Immature natural killer cell (primary cell): ENCODE measurements around the gene NPR3. TPM values are rescaled to one million over a fixed set of nuclear protein-coding genes. Genes with fewer than 3 reads are reported as not detected.

Experiments
- DNase-seq, 3 donors: peaks; one replicate each; pipeline ENCODE4 v3.0.0; 2022; ENCODE audit warnings: mixed read lengths in 1 of 3
- H3K27ac Mint-ChIP-seq, 6 donors: one replicate each; pipeline ENCODE4 v1.8.0; 2020; ENCODE audit warnings: mixed read lengths in 6 of 6, mild to moderate bottlenecking in 5 of 6, inconsistent platforms in 4 of 6, moderate library complexity in 3 of 6
- H3K27me3 Mint-ChIP-seq, 3 donors: one replicate each; pipeline ENCODE4 v1.8.0; 2020 to 2021; ENCODE audit warnings: low read depth in 3 of 3, mild to moderate bottlenecking in 3 of 3, mixed read lengths in 3 of 3, moderate library complexity in 3 of 3, inconsistent platforms in 1 of 3
- H3K36me3 Mint-ChIP-seq, 3 donors: one replicate each; pipeline ENCODE4 v1.8.0; 2020; ENCODE audit warnings: mixed read lengths in 3 of 3, inconsistent platforms in 2 of 3, mild to moderate bottlenecking in 2 of 3
- H3K4me1 Mint-ChIP-seq, 2 donors: one replicate each; pipeline ENCODE4 v1.8.0; 2020; ENCODE audit warnings: inconsistent platforms in 2 of 2, mild to moderate bottlenecking in 2 of 2, mixed read lengths in 2 of 2, moderate library complexity in 1 of 2
- H3K4me3 Mint-ChIP-seq, 5 donors: one replicate each; pipeline ENCODE4 v1.8.0; 2020; ENCODE audit warnings: mild to moderate bottlenecking in 5 of 5, mixed read lengths in 5 of 5, inconsistent platforms in 3 of 5, moderate library complexity in 3 of 5
- H3K9me3 Mint-ChIP-seq, 6 donors: one replicate each; pipeline ENCODE4 v1.8.0; 2020; ENCODE audit warnings: mild to moderate bottlenecking in 6 of 6, mixed read lengths in 6 of 6, inconsistent platforms in 4 of 6, moderate library complexity in 3 of 6
- polyA plus RNA-seq, 3 donors: library from polyadenylated mRNA; unstranded; fragments of 300-500 nt; fragmentation: Illumina TruSeq; gene quantifications; one replicate each; pipeline ENCODE4 v1.2.3, GENCODE V29; 2021

Gene NPR3
- polyA plus RNA-seq, 3 donors from 2014 or later: 0.04 TPM; not detected in 2

DNA sequence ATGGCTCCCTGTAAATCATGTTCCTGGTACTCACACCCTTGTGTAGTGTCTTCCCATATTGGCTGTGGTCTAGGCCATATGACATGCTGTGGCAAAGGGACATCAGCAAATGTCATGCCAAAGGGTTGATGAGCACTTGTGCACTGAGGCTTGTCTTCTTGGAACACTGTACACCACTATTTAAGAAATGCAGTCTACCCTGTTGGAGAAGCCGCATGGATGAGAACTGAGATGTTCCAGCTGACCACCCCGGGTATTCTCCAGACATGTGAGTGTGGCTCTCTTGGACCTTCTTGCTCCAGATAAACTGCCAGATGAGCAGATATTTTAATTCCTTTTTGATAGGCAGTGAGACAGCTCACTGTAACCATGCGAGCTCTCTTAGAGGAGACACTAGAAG lies 20.5 kb upstream of the NPR3 start:
- Mint-ChIP-seq H3K9me3 (peaks cover 0 to 7% (median 0%) of the 10 kb centered on the region in 6 donors), H3K4me1 (no peaks in the 10 kb centered on the region), H3K27me3 (peaks cover 5 to 7% (median 5%) of the 10 kb centered on the region in 3 donors), H3K4me3 (no peak overlapping the region), H3K27ac (no peak overlapping the region), H3K36me3 (no peaks in the 10 kb centered on the region)
- no peak for DNase-seq

DNA sequence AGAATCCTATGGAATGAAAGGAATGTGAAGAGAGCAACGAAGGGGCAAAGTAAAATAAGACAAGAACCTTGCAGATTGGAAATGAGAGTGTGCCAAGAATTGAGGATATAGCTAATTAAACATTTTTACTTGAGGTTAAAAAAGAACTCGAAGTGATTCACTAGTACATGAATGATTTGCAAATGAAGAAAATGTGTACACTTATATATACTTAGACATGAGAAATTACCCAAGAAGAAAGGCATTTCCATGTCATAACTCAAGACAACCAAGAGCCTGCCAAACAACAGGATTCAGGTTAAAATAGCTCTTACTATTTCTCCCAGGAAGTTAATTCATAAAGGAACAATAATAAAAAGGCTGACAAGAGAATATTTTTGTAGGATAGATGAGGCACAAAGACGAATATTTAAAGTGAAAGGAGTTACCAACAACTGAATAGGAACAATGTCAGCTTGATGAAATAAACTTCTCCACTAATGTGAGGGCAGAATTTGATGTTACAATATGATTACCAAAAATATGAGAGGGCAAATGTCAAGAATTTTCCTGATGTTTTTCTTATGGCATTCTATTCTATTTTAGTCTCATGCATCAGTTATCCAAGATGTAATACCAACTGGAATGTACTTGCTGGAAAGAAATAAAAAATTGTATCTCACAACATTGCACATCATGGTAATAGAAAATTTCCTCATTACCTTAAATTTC lies 18.9 kb upstream of the NPR3 start:
- Mint-ChIP-seq H3K27ac (no peak overlapping the region), H3K27me3 (peaks cover 5 to 8% (median 5%) of the 10 kb centered on the region in 3 donors), H3K4me1 (no peaks in the 10 kb centered on the region), H3K36me3 (no peaks in the 10 kb centered on the region), H3K4me3 (no peak overlapping the region), H3K9me3 (peaks cover 0 to 4% (median 0%) of the 10 kb centered on the region in 6 donors)
- DNase-seq: no peak

DNA sequence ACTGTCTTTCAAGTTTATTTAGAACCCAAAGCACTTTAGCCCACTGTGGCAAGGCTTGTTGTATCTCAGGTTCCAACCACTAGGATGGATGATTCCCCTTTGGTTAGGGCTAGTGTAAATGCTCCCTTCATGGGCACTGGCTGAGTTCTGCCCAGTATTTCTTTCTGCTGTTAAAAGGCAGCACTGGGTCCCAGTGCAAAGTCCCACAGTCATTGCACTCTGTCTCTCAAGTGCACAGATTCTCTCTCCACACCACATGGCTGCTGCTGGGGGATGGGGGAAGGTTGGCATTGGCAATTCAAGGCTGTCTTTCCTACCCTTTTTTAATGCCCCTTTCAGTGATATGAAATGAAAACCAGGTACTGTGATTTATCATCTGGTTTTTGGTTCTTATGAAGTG lies 7.2 kb upstream of the NPR3 start:
- H3K27me3 Mint-ChIP-seq: peaks cover 2 to 13% (median 3%) of the 10 kb centered on the region in 3 donors
- no peak overlapping the region for H3K4me3 Mint-ChIP-seq
- peaks cover 3 to 10% of the 10 kb centered on the region in 2 donors for H3K4me1 Mint-ChIP-seq
- H3K36me3 Mint-ChIP-seq: peaks cover 0 to 8% (median 0%) of the 10 kb centered on the region in 3 donors
- no peak overlapping the region for H3K27ac Mint-ChIP-seq
- no peak for DNase-seq
- H3K9me3 Mint-ChIP-seq: peaks cover 0 to 12% (median 5%) of the 10 kb centered on the region in 6 donors

DNA sequence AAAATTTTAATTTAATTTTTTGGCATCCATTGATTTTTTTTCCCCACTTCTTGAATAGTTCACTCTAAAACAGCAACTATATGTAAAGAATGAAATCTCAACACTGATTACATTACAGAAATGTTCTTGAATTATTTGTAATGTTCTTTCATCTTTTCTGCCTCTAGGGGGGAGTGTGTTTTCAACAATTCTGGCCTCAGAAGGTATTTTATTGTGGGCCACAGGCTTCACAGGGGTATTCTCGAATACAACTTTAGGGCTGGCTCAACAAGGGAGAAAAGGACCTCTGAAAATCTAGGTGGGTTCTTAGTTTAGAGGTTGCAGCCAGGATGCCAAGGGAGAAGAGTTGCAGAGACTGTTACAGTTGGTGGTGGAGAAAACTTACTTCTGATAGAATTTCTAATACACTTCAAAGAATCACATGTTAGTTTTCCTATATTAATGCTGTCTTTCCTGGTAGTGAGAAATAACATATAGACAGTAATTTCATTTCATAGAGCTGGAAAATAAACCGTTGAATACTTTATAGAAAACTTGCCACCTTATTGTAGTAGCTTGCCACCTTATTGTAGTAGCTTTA lies 3.6 kb upstream of the NPR3 start:
- Mint-ChIP-seq H3K27ac (no peak overlapping the region), H3K27me3 (peaks cover 9 to 18% (median 16%) of the 10 kb centered on the region in 3 donors), H3K36me3 (no peaks in the 10 kb centered on the region), H3K4me3 (peak overlapping the region in 1 of 5 donors; percentile 18), H3K4me1 (peaks cover 34 to 37% of the 10 kb centered on the region in 2 donors), H3K9me3 (peaks cover 0 to 5% (median 0%) of the 10 kb centered on the region in 6 donors)
- no peak for DNase-seq

DNA sequence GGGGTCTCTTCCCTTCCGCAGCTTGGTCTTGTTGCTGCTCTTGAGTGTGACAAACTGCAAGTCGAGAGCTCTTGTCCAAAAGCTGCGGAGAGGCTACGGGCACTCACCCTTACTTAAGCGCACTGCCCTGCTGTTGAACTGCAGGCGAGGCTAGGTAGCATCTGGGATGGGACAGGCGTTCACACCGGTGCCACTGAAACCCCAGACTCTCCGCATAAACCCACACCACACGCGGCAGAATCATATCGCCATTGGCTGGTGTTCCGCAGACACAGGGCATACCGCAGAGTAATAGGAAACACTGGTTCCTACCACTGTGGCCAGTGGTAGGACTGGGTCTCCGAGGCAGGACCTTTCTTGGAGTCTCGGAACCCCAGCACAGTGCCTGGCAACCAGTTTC lies 2.2 kb upstream of the NPR3 start:
- Mint-ChIP-seq H3K9me3 (peaks cover 0 to 4% (median 0%) of the 10 kb centered on the region in 6 donors), H3K27me3 (peaks cover 13 to 22% (median 22%) of the 10 kb centered on the region in 3 donors), H3K4me3 (peak overlapping the region; percentile 59 to 91 (median 82)), H3K36me3 (no peaks in the 10 kb centered on the region), H3K27ac (no peak overlapping the region), H3K4me1 (peaks cover 39 to 43% of the 10 kb centered on the region in 2 donors)
- peak; percentile 9 to 31 (median 26) for DNase-seq

DNA sequence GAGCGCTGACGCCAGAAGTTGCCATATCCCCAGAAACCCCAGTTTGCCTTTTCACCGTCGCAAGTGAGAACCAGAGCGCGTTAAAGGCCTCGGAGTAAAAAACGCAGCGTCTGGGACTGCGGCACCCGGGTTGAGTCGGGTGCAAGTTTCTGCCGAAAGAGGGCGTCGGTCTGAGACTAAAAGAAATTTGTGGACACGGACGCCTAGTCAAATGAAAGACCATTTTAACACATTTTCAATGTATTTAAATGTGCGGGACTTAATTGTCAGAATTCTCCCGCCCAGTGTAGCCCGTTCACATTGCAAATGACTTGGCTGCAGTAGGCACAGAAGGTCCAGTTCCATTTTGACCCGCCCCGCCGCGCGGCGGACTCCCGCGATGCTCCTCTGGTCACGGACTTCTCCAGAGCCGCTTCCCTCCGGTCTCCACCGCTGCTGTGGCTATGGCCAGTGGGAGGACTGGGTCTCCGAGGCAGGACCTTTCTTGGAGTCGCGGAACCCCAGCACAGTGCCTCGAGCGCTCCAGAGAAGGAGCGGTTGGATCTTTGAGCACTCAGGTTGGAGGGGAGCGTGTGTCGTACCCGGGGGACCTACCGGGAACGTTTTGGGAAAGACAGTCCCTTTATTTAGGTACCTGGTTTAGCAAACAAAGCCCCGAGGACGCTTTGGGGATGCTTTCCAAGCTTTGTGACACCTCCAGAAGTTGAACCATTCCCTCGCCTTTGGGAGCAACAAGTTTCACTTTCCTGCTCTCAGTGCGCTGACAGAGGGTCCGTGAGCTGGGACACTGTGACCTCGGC lies 1.2 kb upstream of the NPR3 start:
- Mint-ChIP-seq H3K4me3 (peak overlapping the region; percentile 59 to 91 (median 82)), H3K36me3 (no peaks in the 10 kb centered on the region), H3K27me3 (peaks cover 16 to 29% (median 28%) of the 10 kb centered on the region in 3 donors), H3K9me3 (peaks cover 0 to 4% (median 0%) of the 10 kb centered on the region in 6 donors), H3K27ac (no peak overlapping the region), H3K4me1 (peaks cover 39 to 49% of the 10 kb centered on the region in 2 donors)
- DNase-seq: peak; percentile 17 to 46 (median 34)

DNA sequence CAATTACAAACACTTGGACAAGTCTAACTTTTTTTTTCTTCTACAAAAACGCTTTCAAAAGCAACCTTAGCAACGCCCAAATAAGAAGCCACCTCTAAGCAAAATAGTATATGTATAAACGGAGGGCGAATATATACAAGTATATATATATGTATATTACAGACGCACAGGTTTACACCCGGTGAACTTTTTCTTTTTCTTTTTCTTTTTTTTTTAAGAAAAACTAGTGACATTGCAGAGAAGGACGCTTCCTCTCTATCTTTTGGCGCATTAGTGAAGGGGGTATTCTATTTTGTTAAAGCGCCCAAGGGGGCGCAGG lies 200 bp downstream of the NPR3 start:
- peaks cover 0 to 4% (median 0%) of the 10 kb centered on the region in 6 donors for H3K9me3 Mint-ChIP-seq

DNA sequence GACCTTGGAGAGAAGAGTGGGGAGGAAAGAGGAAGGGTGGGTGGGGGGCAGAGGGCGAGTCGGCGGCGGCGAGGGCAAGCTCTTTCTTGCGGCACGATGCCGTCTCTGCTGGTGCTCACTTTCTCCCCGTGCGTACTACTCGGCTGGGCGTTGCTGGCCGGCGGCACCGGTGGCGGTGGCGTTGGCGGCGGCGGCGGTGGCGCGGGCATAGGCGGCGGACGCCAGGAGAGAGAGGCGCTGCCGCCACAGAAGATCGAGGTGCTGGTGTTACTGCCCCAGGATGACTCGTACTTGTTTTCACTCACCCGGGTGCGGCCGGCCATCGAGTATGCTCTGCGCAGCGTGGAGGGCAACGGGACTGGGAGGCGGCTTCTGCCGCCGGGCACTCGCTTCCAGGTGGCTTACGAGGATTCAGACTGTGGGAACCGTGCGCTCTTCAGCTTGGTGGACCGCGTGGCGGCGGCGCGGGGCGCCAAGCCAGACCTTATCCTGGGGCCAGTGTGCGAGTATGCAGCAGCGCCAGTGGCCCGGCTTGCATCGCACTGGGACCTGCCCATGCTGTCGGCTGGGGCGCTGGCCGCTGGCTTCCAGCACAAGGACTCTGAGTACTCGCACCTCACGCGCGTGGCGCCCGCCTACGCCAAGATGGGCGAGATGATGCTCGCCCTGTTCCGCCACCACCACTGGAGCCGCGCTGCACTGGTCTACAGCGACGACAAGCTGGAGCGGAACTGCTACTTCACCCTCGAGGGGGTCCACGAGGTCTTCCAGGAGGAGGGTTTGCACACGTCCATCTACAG lies 760 bp downstream of the NPR3 start:
- H3K9me3 Mint-ChIP-seq: peaks cover 0 to 4% (median 0%) of the 10 kb centered on the region in 6 donors
- DNase-seq: peak in 1 of 3 donors; percentile 6

More for the DNA sequence above, 200 bp downstream of the NPR3 start:
- no peak for DNase-seq
- Mint-ChIP-seq H3K36me3 (no peaks in the 10 kb centered on the region), H3K4me3 (peak overlapping the region; percentile 64 to 79 (median 74)), H3K4me1 (peaks cover 39 to 49% of the 10 kb centered on the region in 2 donors), H3K27ac (no peak overlapping the region), H3K27me3 (peaks cover 16 to 32% (median 31%) of the 10 kb centered on the region in 3 donors)

DNA sequence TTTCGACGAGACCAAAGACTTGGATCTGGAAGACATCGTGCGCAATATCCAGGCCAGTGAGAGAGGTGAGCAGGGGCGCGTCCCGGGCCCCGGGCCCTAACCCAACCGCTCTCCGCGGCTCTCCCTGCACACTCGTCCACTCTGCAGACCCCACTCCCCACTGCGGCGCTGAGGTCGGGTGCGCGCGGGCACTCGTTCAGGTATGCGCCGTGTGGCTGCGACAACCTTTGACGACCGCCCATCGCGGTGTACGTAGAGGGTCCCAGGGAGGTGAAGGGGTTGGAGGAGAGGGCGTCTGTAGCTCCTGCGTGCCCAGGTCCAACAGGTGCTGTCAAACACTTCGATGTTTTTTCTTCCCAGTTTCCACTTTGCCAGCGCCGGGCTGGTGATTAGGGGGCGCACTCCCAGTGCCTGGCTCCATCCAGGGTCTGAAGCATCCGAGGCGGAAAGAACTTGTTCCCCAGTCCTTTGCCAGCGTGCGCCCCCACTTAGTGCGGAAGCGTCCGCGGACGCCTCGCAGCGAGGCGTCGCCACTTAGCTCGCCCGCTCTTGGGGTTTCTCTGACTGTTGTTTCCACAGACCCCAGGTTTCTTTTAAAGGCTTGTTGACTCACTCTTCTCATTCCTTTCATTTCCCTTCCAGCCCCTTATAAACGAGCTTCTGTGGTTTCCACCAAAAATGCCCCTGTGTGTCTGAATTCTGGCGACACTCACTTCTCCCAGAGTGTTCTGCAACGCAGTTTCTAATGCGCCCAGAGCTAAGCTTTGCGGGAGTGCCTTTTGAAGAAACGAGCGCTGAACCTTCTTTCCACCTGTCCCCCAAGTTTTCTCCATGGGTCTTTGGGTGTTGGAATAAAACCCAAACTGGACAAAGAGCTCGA lies 1.6 kb downstream of the NPR3 start:
- Mint-ChIP-seq H3K27me3 (peaks cover 15 to 35% (median 30%) of the 10 kb centered on the region in 3 donors), H3K27ac (no peak overlapping the region)

More for the DNA sequence above, 760 bp downstream of the NPR3 start:
- H3K4me1 Mint-ChIP-seq: peaks cover 39 to 49% of the 10 kb centered on the region in 2 donors
- no peak overlapping the region for H3K27ac Mint-ChIP-seq
- peaks cover 16 to 32% (median 32%) of the 10 kb centered on the region in 3 donors for H3K27me3 Mint-ChIP-seq
- H3K36me3 Mint-ChIP-seq: no peaks in the 10 kb centered on the region
- H3K4me3 Mint-ChIP-seq: peak overlapping the region; percentile 64 to 79 (median 74)

DNA sequence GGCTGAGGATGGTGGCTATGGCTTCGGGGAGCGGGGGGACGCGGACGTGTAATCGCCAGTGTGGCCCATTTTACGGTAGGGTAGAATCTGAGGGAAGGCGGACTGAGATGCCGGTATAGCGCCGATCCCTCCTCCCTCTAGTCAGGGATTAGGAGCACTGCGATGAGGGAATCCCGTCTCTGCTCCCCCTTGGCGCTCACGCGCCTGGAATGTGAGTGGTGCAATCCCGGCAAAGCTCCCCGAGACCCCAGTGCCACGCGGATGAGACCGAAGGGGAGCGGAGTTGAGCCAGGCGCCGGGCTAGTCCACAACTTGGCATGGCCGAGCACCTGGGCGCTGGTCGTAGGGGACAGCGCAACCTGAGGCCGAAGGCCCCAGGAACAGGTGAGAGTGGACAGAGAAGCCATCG lies 2.2 kb downstream of the NPR3 start:
- no peaks in the 10 kb centered on the region for H3K36me3 Mint-ChIP-seq
- no peak for DNase-seq
- H3K9me3 Mint-ChIP-seq: peaks cover 0 to 9% (median 4%) of the 10 kb centered on the region in 6 donors
- H3K27me3 Mint-ChIP-seq: peaks cover 18 to 35% (median 30%) of the 10 kb centered on the region in 3 donors
- H3K4me3 Mint-ChIP-seq: no peak overlapping the region
- H3K4me1 Mint-ChIP-seq: peaks cover 39 to 44% of the 10 kb centered on the region in 2 donors
- H3K27ac Mint-ChIP-seq: no peak overlapping the region

More for the DNA sequence above, 1.6 kb downstream of the NPR3 start:
- H3K36me3 Mint-ChIP-seq: no peaks in the 10 kb centered on the region
- peak overlapping the region in 4 of 5 donors; percentile 57 to 79 (median 76) for H3K4me3 Mint-ChIP-seq
- peaks cover 39 to 44% of the 10 kb centered on the region in 2 donors for H3K4me1 Mint-ChIP-seq
- H3K9me3 Mint-ChIP-seq: peaks cover 0 to 4% (median 1%) of the 10 kb centered on the region in 6 donors
- DNase-seq: no peak

DNA sequence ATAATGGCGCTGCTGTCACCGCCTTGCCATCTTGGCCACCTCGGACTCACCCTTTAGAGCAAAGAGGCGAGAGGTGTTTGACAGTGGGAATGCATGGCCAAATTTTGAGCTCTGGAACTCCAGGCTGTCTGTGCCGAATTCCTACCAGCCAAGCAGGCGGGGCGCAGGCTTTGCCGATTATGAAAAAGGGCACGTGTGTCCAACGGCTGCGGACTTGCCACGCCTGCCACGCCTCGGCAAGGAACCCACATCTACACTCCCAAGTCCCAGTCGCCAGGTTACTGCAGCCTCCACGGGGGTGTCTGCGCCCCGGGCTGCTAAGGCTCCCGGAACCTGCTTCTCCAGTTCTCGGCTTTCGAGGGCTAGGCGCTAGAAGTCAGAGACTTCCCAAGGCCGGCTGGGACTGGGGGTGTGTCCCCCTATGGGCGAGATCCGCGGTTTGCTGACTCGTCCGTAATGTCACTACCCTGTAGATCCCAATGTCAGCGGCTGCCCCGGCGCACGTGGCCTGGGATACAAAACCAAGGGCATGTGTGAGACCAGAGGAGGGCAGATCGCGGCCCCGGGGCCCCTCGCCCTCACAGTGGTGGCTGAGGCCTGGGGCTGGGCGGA lies 2.8 kb downstream of the NPR3 start:
- Mint-ChIP-seq H3K4me1 (peaks cover 36 to 40% of the 10 kb centered on the region in 2 donors), H3K27me3 (peaks cover 18 to 35% (median 30%) of the 10 kb centered on the region in 3 donors), H3K9me3 (peaks cover under 1 to 13% (median 5%) of the 10 kb centered on the region in 6 donors), H3K36me3 (no peaks in the 10 kb centered on the region), H3K4me3 (no peak overlapping the region), H3K27ac (no peak overlapping the region)
- no peak for DNase-seq

DNA sequence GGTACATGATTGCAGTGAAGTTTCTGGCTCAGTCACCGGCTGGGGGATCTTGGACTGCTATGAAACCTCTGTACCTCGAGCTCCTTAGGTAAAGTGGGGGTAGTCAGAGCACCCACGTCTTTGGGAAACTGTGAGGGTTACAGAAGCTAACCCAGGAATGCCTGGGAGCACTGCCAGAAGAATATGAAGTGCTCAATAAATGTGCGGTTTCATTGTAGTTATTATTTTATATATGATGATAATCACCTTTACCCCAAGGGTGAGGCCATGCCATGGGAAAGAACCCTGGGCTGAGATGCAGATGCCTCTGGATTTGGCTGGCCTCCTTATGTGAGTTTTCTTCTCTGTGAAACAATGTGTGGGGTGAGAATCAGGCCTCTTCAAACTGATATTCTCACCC lies 3.7 kb downstream of the NPR3 start:
- Mint-ChIP-seq H3K4me1 (peaks cover 27 to 31% of the 10 kb centered on the region in 2 donors), H3K4me3 (no peak overlapping the region), H3K9me3 (peaks cover 3 to 17% (median 11%) of the 10 kb centered on the region in 6 donors), H3K27ac (no peak overlapping the region), H3K27me3 (peaks cover 18 to 32% (median 25%) of the 10 kb centered on the region in 3 donors), H3K36me3 (peaks cover 0 to 4% (median 0%) of the 10 kb centered on the region in 3 donors)
- DNase-seq: no peak
